OCI-LY7 (cell line): ENCODE measurements around the gene IPPK. TPM values are rescaled to one million over a fixed set of nuclear protein-coding genes. Genes with fewer than 3 reads are reported as not detected.

Experiments used
- BruUV-seq: library from RNA; stranded (reverse); fragments of 400-500 nt; replicated peaks from 2 replicates; lab custom pipeline; 2021; lab: Mats Ljungman, UMichigan
- CTCF ChIA-PET: fragments of 300-600 bp; sonication (Branson Sonifier 250); formaldehyde crosslinking; loops from one replicate; lab custom pipeline; 2022; ENCODE audit warnings: antibody characterized with exemption; ENCODE audit not compliant: unreplicated experiment; lab: Charles Lee
- POLR2A ChIA-PET: fragments of 300-600 bp; sonication (Branson Sonifier 250); formaldehyde crosslinking; loops from one replicate; lab custom pipeline; 2022; ENCODE audit warnings: antibody characterized with exemption; lab: Charles Lee
- DNase-seq: peaks from one replicate; pipeline ENCODE4 v3.0.0-alpha.2; 2015; ENCODE audit warnings: low spot score
- H2AFZ ChIP-seq: fragments of 200-600 bp; sonication (generic), shearing (Covaris generic); 2 replicates; pipeline ENCODE4 v1.6.1; 2014; ENCODE audit warnings: mild to moderate bottlenecking, antibody characterized with exemption, low read length, moderate library complexity
- H3K27ac ChIP-seq: fragments of 200-600 bp; sonication (generic); 2 replicates; pipeline ENCODE4 v1.5.1; 2014; ENCODE audit warnings: mixed run types, low read depth, mild to moderate bottlenecking, moderate library complexity, low read length, inconsistent platforms; ENCODE audit not compliant: poor library complexity, severe bottlenecking
- H3K36me3 ChIP-seq: fragments of 200-600 bp; sonication (generic); 2 replicates; pipeline ENCODE4 v1.6.1; 2014; ENCODE audit warnings: mild to moderate bottlenecking, antibody characterized with exemption, low read length, moderate library complexity, mixed read lengths; ENCODE audit not compliant: insufficient read depth
- H3K4me1 ChIP-seq: fragments of 200-600 bp; sonication (generic); 2 replicates; pipeline ENCODE4 v1.5.1; 2014; ENCODE audit warnings: mild to moderate bottlenecking, low read length; ENCODE audit not compliant: insufficient read depth, poor library complexity, severe bottlenecking
- H3K4me2 ChIP-seq: fragments of 200-600 bp; sonication (generic); 2 replicates; pipeline ENCODE4 v1.6.1; 2014; ENCODE audit warnings: mild to moderate bottlenecking, low read length
- H3K4me3 ChIP-seq: fragments of 200-600 bp; sonication (generic); 2 replicates; pipeline ENCODE4 v1.5.1; 2014; ENCODE audit warnings: mild to moderate bottlenecking, low read depth, low read length; ENCODE audit not compliant: poor library complexity, severe bottlenecking
- H3K79me2 ChIP-seq: fragments of 200-600 bp; sonication (generic); 2 replicates; pipeline ENCODE4 v1.6.1; 2016; ENCODE audit warnings: low read depth, mild to moderate bottlenecking, low read length, moderate library complexity, mixed read lengths; ENCODE audit not compliant: insufficient read depth
- H3K9me2 ChIP-seq: fragments of 200-600 bp; sonication (generic); 2 replicates; pipeline ENCODE4 v1.6.1; 2016; ENCODE audit warnings: mild to moderate bottlenecking, low read length, mixed read lengths; ENCODE audit not compliant: insufficient read depth
- H3K9me3 ChIP-seq: fragments of 200-600 bp; sonication (generic); 2 replicates; pipeline ENCODE4 v1.6.1; 2014; ENCODE audit warnings: mild to moderate bottlenecking, mixed run types, low read length, mixed read lengths
- H4K20me1 ChIP-seq: fragments of 200-600 bp; sonication (generic); 2 replicates; pipeline ENCODE4 v1.6.1; 2014; ENCODE audit warnings: mild to moderate bottlenecking, antibody characterized with exemption, low read length, moderate library complexity, mixed read lengths; ENCODE audit not compliant: insufficient read depth
- EZH2phosphoT487 ChIP-seq: fragments of 200-600 bp; sonication (generic); IDR thresholded peaks from 2 replicates; pipeline ENCODE4 v1.6.1; 2018; ENCODE audit warnings: low read depth, borderline replicate concordance, mild to moderate bottlenecking, mixed run types, antibody characterized with exemption, low read length, moderate library complexity, mixed read lengths
- intact Hi-C: fragments of 100-400 bp; cut with micrococcal nuclease; formaldehyde crosslinking; loops from one replicate; pipeline ENCODE4 v1.10.0; 2022; ENCODE audit not compliant: unreplicated experiment
- total RNA-seq, 2 experiments: library from RNA; depleted of rRNA in 1 of 2; stranded (reverse); fragments of >200 nt in 1 of 2; shearing (Covaris generic) in 1 of 2; gene quantifications; 2 replicates each; pipeline ENCODE4 v1.2.3, GENCODE V29; 2014 to 2022
- TF ChIP-seq, protein P1 (sequence below): fragments of 200-600 bp; sonication (generic); conservative IDR thresholded peaks from 2 replicates; pipeline ENCODE4 v1.5.1; 2014; ENCODE audit warnings: mild to moderate bottlenecking, antibody characterized with exemption, low read length, moderate library complexity, mixed read lengths

The IPPK gene
- total RNA-seq, 2 experiments from 2014 or later: 10.3 to 12.7 TPM

DNA sequence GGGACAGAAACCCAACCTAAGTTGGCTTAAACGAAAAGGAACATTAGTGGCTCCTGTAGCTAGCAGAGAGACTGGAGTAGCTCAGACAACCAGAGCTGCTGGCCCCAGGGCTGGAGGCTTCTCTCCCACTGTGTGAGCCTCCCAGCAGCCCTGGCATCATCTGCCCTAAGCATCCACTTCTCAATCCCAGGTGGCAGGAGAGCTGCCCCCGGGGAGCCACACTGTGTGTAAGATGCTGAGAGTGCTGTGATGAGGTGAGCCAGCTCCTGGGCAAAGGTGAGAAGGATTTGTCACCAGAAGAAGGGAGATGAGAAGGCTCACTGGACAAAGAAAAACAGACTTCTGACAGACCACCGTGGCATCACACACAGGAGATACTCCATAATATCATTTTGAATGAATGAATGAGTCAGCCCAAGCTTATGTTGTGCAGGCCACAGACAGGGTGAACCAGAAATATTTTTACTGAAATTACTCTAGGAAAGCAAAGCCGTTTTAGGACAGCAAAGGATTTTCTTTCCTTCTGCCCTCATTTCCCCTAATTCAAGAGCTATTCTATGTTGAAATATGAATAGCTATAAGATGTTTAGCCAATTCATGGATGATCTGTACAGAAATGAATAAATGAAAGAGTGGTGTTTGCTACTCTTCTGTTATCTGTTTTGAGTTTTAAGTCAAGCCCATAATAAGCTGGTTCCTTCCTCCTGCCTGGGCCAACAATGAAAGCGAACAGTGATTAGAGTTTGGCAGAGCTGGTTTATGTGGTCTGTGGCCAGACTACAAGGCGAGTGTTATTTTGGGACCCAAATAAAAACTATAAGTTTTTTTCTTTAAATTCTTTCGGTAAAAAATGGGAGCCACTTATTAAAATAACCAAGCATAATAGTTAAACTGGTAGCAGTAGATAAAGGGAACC, 76.7 kb downstream of the IPPK start:
- H4K20me1 ChIP-seq: no peaks in the 10 kb centered on the region
- ChIA-PET POLR2A (interaction anchor here (1.1 to 1.3 kb wide), 2 partner anchors 15 to 26 kb away, joined by 3 read pairs; no protein-coding TSS in a partner anchor), CTCF (interaction anchor here (0.5 kb wide), 1 partner anchor 216 kb away, joined by 3 read pairs; no protein-coding TSS in a partner anchor)
- H3K79me2 ChIP-seq: no peaks in the 10 kb centered on the region
- TF ChIP-seq, protein P1, sequence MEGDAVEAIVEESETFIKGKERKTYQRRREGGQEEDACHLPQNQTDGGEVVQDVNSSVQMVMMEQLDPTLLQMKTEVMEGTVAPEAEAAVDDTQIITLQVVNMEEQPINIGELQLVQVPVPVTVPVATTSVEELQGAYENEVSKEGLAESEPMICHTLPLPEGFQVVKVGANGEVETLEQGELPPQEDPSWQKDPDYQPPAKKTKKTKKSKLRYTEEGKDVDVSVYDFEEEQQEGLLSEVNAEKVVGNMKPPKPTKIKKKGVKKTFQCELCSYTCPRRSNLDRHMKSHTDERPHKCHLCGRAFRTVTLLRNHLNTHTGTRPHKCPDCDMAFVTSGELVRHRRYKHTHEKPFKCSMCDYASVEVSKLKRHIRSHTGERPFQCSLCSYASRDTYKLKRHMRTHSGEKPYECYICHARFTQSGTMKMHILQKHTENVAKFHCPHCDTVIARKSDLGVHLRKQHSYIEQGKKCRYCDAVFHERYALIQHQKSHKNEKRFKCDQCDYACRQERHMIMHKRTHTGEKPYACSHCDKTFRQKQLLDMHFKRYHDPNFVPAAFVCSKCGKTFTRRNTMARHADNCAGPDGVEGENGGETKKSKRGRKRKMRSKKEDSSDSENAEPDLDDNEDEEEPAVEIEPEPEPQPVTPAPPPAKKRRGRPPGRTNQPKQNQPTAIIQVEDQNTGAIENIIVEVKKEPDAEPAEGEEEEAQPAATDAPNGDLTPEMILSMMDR: no peak
- no peak for TF ChIP-seq EZH2phosphoT487
- H3K4me1 ChIP-seq: no peaks in the 10 kb centered on the region
- H3K9me3 ChIP-seq: no peaks in the 10 kb centered on the region
- intact Hi-C loops: no loop called here
- no peaks in the 10 kb centered on the region for H3K36me3 ChIP-seq
- H3K9me2 ChIP-seq: no peaks in the 10 kb centered on the region
- H3K4me2 ChIP-seq: no peak overlapping the region
- H3K4me3 ChIP-seq: no peak overlapping the region
- BruUV-seq: no TSS peak
- no peak for DNase-seq
- no peak overlapping the region for H2AFZ ChIP-seq
- no peak overlapping the region for H3K27ac ChIP-seq

DNA sequence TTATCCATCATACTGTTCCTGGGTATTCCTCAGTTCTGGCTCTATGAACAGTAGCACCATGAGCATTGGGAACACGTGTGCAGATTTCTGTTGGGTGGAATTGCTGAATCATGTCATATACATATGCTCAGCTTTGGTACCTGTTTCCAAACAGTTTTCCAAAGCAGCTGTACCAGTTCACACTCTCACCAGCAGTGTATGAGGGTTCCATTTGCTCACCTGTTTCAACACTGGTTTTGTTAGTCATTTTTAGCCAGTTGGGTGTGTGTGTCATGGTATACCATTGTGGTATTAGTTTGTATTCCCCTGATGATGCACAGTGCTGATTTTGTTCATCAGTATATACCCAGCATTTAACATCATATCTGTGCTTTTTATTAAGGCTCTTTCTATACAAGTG, 77.4 kb downstream of the IPPK start:
- intact Hi-C loops: no loop called here
- POLR2A ChIA-PET: interaction anchor here (1.1 kb wide), 1 partner anchor 15 kb away, joined by 3 read pairs; no protein-coding TSS in a partner anchor

More for the DNA sequence above, 77.4 kb downstream of the IPPK start:
- Histone ChIP-seq H3K4me2 (no peak overlapping the region), H3K36me3 (no peaks in the 10 kb centered on the region), H3K79me2 (no peaks in the 10 kb centered on the region), H3K4me3 (no peak overlapping the region), H4K20me1 (no peaks in the 10 kb centered on the region), H3K9me3 (no peaks in the 10 kb centered on the region), H3K27ac (no peak overlapping the region), H2AFZ (no peak overlapping the region), H3K9me2 (no peaks in the 10 kb centered on the region), H3K4me1 (no peaks in the 10 kb centered on the region)
- CTCF ChIA-PET: no interaction called here
- DNase-seq: no peak
- BruUV-seq: no TSS peak
- TF ChIP-seq, protein P1: no peak
- TF ChIP-seq EZH2phosphoT487: no peak
